HCT116 (cell line): ENCODE measurements around the gene RHOG. TPM values are rescaled to one million over a fixed set of nuclear protein-coding genes. Genes with fewer than 3 reads are reported as not detected.
"Not testable (repeated sequence)": the region's sequence is repeated elsewhere in the genome, so short reads cannot be mapped to it uniquely, and the experiment has no call there.

Experiments used
- ATAC-seq: fragments of 200-7000 bp; cut with Tn5 transposase; 2 replicates; pipeline ENCODE4 v1.9.1; 2020; ENCODE audit warnings: mild to moderate bottlenecking, moderate library complexity
- BruUV-seq: library from RNA; stranded (reverse); fragments of 400-500 nt; replicated peaks from 2 replicates; lab custom pipeline; 2021; lab: Mats Ljungman, UMichigan
- CTCF ChIA-PET: fragments of 300-600 bp; sonication (Branson Sonifier 250); formaldehyde crosslinking; loops from one replicate; lab custom pipeline; 2021; ENCODE audit warnings: antibody characterized with exemption; lab: Charles Lee
- POLR2A ChIA-PET: fragments of 300-600, 350-600 bp; sonication (Branson Sonifier 250); formaldehyde crosslinking; loops from one replicate; lab custom pipeline; 2021; ENCODE audit warnings: antibody characterized with exemption; lab: Charles Lee
- RAD21 ChIA-PET, 2 experiments: fragments of 300-600 bp; sonication (Branson Sonifier 250); formaldehyde crosslinking; loops; one replicate each; lab custom pipeline; 2023; ENCODE audit warnings: low total read pairs in 2 of 2; ENCODE audit not compliant: uncharacterized antibody in 2 of 2, unreplicated experiment in 2 of 2, low non-redundant PET in 1 of 2; lab: Charles Lee
- DNase-seq: peaks from one replicate; pipeline ENCODE4 v3.0.0-alpha.2; 2010; ENCODE audit warnings: low read depth, low spot score
- H2AFZ ChIP-seq: fragments of 200-600 bp; shearing (Covaris generic), sonication (generic); 2 replicates; pipeline ENCODE4 v1.6.1; 2017; ENCODE audit warnings: low read depth, mixed run types, mixed read lengths, antibody characterized with exemption, low read length; ENCODE audit not compliant: poor library complexity, severe bottlenecking
- H3K27ac ChIP-seq: 2 replicates; pipeline ENCODE4 v1.5.1; 2012; ENCODE audit warnings: low read depth, low read length
- H3K27me3 ChIP-seq: fragments of 200-600 bp; sonication (generic); 2 replicates; pipeline ENCODE4 v1.6.1; 2016; ENCODE audit warnings: mixed run types, low read length, mixed read lengths; ENCODE audit not compliant: insufficient read depth
- H3K36me3 ChIP-seq, 2 experiments: fragments of 200-500 bp in 1 of 2; fragments of 200-600 bp in 1 of 2; sonication (Bioruptor generic) in 1 of 2; sonication (generic) in 1 of 2; 2 replicates each; pipeline versions ENCODE4 v1.5.1 to v1.6.1; 2014 to 2016; ENCODE audit warnings: low read length in 2 of 2, inconsistent platforms in 1 of 2, mixed read lengths in 1 of 2, mixed run types in 1 of 2; ENCODE audit not compliant: insufficient read depth in 2 of 2, control insufficient read depth in 1 of 2
- H3K4me1 ChIP-seq, 2 experiments: fragments of 200-600 bp in 1 of 2; sonication (generic) in 1 of 2; 2 replicates each; pipeline versions ENCODE4 v1.5.1 to v1.6.1; 2012 to 2017; ENCODE audit warnings: low read length in 2 of 2, inconsistent platforms in 1 of 2, mild to moderate bottlenecking in 1 of 2, mixed read lengths in 1 of 2, mixed run types in 1 of 2, moderate library complexity in 1 of 2; ENCODE audit not compliant: insufficient read depth in 2 of 2, control insufficient read depth in 1 of 2
- H3K4me2 ChIP-seq: fragments of 200-600 bp; sonication (generic); 2 replicates; pipeline ENCODE4 v1.6.1; 2017; ENCODE audit warnings: mixed run types, low read length, mixed read lengths
- H3K4me3 ChIP-seq, 2 experiments: fragments of 200-600 bp in 1 of 2; sonication (generic) in 1 of 2; replicated peaks in 1 of 2; 2 replicates each; pipeline ENCODE4 v1.5.1; 2011 to 2016; ENCODE audit warnings: low read length in 2 of 2, control low read depth in 1 of 2, low read depth in 1 of 2, mild to moderate bottlenecking in 1 of 2, mixed read lengths in 1 of 2, mixed run types in 1 of 2
- H3K79me2 ChIP-seq: fragments of 200-600 bp; sonication (generic); 2 replicates; pipeline ENCODE4 v1.6.1; 2017; ENCODE audit warnings: mild to moderate bottlenecking, mixed run types, low read length, moderate library complexity, mixed read lengths; ENCODE audit not compliant: insufficient read depth
- H3K9ac ChIP-seq: fragments of 200-600 bp; sonication (generic); 2 replicates; pipeline ENCODE4 v1.6.1; 2016; ENCODE audit warnings: low read length, mixed read lengths
- H3K9me2 ChIP-seq: fragments of 200-600 bp; sonication (generic), shearing (Covaris generic); 2 replicates; pipeline ENCODE4 v1.6.1; 2017; ENCODE audit warnings: mixed run types, mild to moderate bottlenecking, moderate library complexity; ENCODE audit not compliant: insufficient read depth
- H3K9me3 ChIP-seq, 2 experiments: fragments of 200-500 bp in 1 of 2; fragments of 200-600 bp in 1 of 2; sonication (Bioruptor generic) in 1 of 2; sonication (generic) in 1 of 2; 2 replicates each; pipeline ENCODE4 v1.6.1; 2014 to 2017; ENCODE audit warnings: low read length in 2 of 2, mixed read lengths in 2 of 2, inconsistent platforms in 1 of 2, low read depth in 1 of 2, mild to moderate bottlenecking in 1 of 2, mixed run types in 1 of 2, moderate library complexity in 1 of 2; ENCODE audit not compliant: control insufficient read depth in 1 of 2, insufficient read depth in 1 of 2
- H4K20me1 ChIP-seq: fragments of 200-600 bp; sonication (generic), shearing (Covaris generic); 2 replicates; pipeline ENCODE4 v1.6.1; 2017; ENCODE audit warnings: mixed run types, mild to moderate bottlenecking, moderate library complexity; ENCODE audit not compliant: insufficient read depth
- CBX3 ChIP-seq: IDR thresholded peaks from 2 replicates; pipeline ENCODE4 v1.6.1; 2012; ENCODE audit warnings: low read depth
- RAD21 ChIP-seq: IDR thresholded peaks from 2 replicates; pipeline ENCODE4 v1.6.1; 2012; ENCODE audit warnings: low read depth, mild to moderate bottlenecking
- ZNF274 ChIP-seq: fragments of 200-500 bp; sonication (Bioruptor generic); IDR thresholded peaks from 2 replicates; pipeline ENCODE4 v1.6.1; 2014; ENCODE audit warnings: mild to moderate bottlenecking, low read depth, low read length, inconsistent platforms
- intact Hi-C: fragments of 100-400 bp; cut with micrococcal nuclease; formaldehyde crosslinking; loops from 2 replicates; pipeline ENCODE4 v1.10.0; 2022
- total RNA-seq: library from RNA; stranded (reverse); gene quantifications from one replicate; pipeline ENCODE4 v1.2.1, GENCODE V29; 2021; ENCODE audit not compliant: unreplicated experiment
- TF ChIP-seq, protein P1 (sequence below): IDR thresholded peaks from 2 replicates; pipeline ENCODE4 v1.6.1; 2012

The RHOG gene
- total RNA-seq, 1 experiment from 2014 or later = 49.1 TPM

DNA sequence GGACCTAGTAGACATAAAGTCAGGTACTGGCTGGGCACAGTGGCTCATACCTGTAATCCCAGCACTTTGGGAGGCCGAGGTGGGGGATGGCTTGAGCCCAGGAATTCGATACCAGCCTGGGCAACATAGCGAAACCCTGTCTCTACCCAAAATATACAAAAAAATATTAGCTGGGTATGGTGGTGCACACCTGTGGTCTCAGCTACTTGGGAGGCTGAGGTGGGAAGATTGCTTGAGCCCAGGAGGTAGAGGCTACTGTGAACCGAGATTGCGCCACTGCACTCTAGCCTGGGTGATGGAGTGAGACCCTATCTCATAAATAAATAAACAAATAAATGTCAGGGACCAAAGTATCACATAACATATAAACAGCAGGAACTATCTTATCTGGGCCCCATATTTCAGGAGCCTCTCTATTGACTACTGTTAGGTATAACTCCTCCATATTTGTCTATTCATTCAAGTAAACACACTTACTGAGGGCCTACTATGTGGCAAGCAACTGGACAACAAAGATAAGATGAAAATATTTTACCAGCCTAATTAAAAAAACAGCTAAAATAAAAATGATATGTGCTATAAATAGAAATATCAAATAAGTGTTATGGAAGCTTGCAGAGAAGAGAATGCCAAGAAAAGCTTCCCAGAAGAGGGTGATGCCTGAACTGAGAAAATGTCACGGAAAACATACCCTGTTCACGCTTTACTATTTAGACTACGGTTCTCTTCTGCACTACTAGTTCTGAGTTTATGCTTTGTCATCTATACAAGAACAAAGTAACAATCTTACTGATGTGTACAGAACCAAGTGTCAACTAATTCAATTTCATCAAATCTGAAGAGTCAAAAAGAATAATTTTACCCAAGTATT, 45.4 kb downstream of the RHOG start:
- H3K27me3 ChIP-seq = no peaks in the 10 kb centered on the region
- H3K9ac ChIP-seq = peak overlapping the region; percentile 93; the same call in 1 of the 2 replicates
- ATAC-seq (no peak), DNase-seq (no peak)
- peaks cover 21% of the 10 kb centered on the region; the same call in 1 of the 2 replicates for H4K20me1 ChIP-seq
- intact Hi-C loops = no loop called here
- H2AFZ ChIP-seq = no peak overlapping the region
- ChIA-PET RAD21 (no interaction called here), CTCF (no interaction called here), POLR2A (interaction anchor here (0.6 kb wide), 1 partner anchor 38 kb away, joined by 3 read pairs; no protein-coding TSS in a partner anchor)
- peak overlapping the region in 1 of 2 experiments; percentile 86; a peak in 2 of 4 replicates for H3K4me3 ChIP-seq
- peaks cover 21 to 23% of the 10 kb centered on the region in 2 experiments for H3K36me3 ChIP-seq
- no peak overlapping the region for H3K27ac ChIP-seq
- H3K79me2 ChIP-seq = peaks cover 71% of the 10 kb centered on the region
- H3K9me2 ChIP-seq = no peaks in the 10 kb centered on the region
- H3K9me3 ChIP-seq = no peaks in the 10 kb centered on the region
- TF ChIP-seq RAD21 = no peak
- TF ChIP-seq, protein P1, sequence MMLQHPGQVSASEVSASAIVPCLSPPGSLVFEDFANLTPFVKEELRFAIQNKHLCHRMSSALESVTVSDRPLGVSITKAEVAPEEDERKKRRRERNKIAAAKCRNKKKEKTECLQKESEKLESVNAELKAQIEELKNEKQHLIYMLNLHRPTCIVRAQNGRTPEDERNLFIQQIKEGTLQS = no peak
- TF ChIP-seq CBX3 = no peak
- no peak for TF ChIP-seq ZNF274
- TF ChIP-seq, all 23 proteins: peak for 0
- H3K4me1 ChIP-seq = peaks cover 14 to 28% of the 10 kb centered on the region in 2 experiments
- no TSS peak for BruUV-seq
- peak overlapping the region; percentile 91 for H3K4me2 ChIP-seq

DNA sequence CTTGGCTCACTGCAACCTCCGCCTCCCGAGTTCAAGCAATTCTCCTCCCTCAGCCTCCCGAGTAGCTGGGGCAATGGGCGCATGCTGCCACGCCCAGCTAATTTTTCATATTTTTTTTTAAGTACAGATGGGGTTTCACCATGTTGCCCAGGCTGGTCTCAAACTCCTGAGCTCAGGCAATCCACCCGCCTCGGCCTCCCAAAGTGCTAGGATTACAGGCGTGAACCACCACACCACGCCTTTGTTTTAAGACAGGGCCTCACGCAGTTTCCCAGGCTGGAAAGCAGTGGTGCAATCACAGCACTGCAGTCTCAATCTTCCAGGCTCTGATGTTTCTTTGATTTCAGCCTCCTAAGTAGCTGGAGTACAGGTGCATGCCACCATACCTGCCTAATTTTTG, 46.4 kb downstream of the RHOG start:
- POLR2A ChIA-PET = interaction anchor here (0.7 kb wide), 1 partner anchor 14 kb away, joined by 3 read pairs; the partner anchor contains the start of gene PGAP2
- DNase-seq, H3K4me2 ChIP-seq, ATAC-seq, H3K9ac ChIP-seq, RAD21 ChIA-PET, H3K27ac ChIP-seq, H3K4me3 ChIP-seq, H2AFZ ChIP-seq, H3K9me3 ChIP-seq, H3K27me3 ChIP-seq, H3K9me2 ChIP-seq, CTCF ChIA-PET, BruUV-seq, intact Hi-C loops: not testable (repeated sequence)
- Histone ChIP-seq H3K4me1 (peaks cover 14 to 28% of the 10 kb centered on the region in 2 experiments), H3K36me3 (peaks cover 23 to 25% of the 10 kb centered on the region in 2 experiments), H3K79me2 (peaks cover 80% of the 10 kb centered on the region), H4K20me1 (peaks cover 31% of the 10 kb centered on the region; the same call in 1 of the 2 replicates)
